NCI-H1048 (cell line): ENCODE measurements around the gene CNTNAP2.

ENCODE experiments used
- DNase-seq: peaks from one replicate; lab custom pipeline; 2025; lab: John Stamatoyannopoulos, UW

CNTNAP2 gene

DNA sequence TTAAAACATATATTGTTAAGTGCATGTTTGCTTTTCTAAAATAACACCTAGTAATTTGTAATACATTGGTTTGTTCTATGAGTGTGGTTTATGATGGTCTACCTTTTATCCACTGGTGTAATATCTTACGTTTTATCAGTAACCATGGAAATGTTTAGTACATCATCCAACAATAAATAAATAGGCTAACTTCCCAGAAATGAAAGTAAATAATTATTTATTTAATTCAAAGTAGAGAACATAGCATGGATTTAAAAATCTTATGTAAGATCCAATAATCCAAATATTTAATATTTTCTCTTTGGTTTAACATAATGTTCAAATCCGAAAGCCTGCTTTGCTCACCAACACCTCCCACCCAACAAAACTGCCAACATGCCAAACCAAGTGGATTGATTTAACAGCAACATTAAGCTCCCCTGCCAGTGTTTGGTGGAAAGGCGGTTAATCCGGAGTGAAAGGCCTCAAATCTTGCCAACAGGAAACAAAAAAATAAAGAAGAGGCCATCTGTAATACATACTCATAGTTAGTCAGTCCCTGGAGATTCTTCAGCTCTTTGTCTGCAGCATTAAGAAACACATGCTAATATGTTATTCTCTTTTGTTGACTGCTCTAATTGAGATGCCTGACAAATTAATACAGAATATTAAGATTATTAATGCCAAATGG, 897.8 kb downstream of the CNTNAP2 start:
- no peak for DNase-seq

DNA sequence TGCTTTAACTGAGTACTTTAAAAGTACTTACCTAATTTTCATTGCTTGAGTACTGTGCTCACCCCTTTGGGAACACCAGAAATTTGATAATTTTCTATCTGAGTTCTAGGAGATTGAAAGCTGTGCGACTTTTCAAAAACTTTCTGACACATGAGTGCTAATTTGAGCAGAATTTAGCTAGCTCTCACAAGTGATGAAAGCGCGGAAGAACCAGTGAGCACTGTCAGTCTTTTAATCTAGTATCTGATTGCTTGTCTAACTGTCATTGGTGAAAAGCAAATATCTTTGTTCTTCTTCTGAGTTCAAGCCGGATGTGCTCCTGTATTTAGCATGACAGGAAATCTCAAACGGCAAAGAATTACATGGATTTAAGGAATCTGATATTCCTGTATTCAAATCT, 899.4 kb downstream of the CNTNAP2 start:
- DNase-seq = no peak

- no peak for DNase-seq
Measured at GRCh38 chr7:147022056-147022455, 905.5 kb downstream of the CNTNAP2 start.

DNA sequence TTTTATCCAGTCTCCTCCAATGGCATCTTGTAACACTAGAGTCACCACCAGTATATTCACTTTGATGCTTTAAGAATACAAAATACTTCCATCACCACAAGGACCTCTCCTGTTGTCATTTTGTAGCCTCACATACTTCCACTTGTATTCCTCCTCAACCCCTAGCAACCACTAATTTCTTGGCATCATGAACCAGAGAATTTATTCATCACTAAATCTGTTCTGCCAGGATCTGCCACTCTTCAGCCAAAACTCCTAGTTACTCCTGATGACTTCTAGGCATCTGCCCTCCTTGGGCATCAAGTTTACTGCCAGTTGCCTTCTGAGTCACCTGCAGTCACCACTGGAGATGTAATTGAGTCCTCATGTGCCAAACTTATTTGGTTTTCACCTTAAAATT, 906.8 kb downstream of the CNTNAP2 start:
- DNase-seq = no peak

- DNase-seq = no peak
Measured at GRCh38 chr7:147029953-147030352, 913.4 kb downstream of the CNTNAP2 start.

- DNase-seq = no peak
Measured at GRCh38 chr7:147033641-147034040, 917.0 kb downstream of the CNTNAP2 start.

DNA sequence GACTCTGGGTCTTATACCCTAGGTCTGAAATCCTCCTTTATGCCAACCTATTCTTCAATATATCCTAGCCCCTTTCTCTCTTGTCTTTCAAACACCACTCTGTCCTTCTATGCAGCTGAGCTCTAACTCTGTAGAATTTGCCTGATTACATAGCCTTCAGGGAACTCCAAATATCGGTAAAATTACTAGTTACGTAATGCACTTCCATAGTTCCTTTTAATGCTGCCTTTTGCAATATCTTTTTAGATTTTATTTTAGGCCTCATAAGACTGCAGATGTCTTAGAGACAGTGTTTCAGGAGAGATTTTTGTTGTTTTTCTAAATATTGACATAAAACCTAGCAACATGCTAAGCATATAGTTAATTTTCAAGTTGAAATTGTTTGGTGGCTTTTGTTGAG, 924.8 kb downstream of the CNTNAP2 start:
- no peak for DNase-seq

DNA sequence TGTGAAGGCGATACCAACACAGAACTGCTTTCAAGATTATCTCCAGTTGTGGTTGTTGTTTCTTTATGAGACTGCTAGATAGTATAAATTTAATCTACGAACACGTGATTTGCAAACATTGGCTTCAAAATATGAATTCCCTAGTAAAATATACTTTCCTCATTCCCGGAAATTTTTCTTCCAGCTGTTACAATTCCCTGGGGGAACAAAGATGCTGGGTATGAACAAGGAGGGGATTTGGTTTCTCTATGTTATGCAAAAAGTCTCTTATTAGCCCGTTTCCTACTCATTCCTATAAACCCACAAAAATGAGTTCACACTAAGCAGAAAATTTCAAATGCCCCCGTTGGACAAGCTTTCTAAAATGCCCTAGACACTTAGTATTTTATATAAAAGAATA, 928.3 kb downstream of the CNTNAP2 start:
- DNase-seq = no peak

DNA sequence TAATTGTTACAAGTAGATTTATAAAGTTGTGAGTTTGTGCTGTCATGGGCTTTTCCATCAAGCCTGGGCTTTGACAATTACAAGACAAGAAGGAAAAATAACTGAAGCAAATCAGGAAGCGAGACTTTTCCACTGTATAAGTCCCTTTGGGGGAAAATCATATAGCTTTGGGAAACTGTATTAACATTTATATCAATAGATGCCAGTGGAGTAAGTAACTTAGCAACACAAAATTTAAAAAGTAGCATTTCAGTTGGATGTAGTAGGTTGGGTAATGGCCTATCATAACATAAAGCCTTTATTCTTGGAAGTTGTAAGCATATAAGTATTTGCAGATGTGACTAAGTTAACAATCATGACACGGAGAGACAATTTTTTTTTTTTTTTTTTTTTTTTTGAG, 931.1 kb downstream of the CNTNAP2 start:
- DNase-seq = no peak

GRCh38 chr7:147048864-147049263, 932.3 kb downstream of the CNTNAP2 start:
- no peak for DNase-seq

GRCh38 chr7:147052818-147053217, 936.2 kb downstream of the CNTNAP2 start:
- no peak for DNase-seq

GRCh38 chr7:147053746-147054145, 937.1 kb downstream of the CNTNAP2 start:
- no peak for DNase-seq

- no peak for DNase-seq
Measured at GRCh38 chr7:147060070-147060469, 943.5 kb downstream of the CNTNAP2 start.

- no peak for DNase-seq
Measured at GRCh38 chr7:147062897-147063296, 946.3 kb downstream of the CNTNAP2 start.

- DNase-seq = no peak
Measured at GRCh38 chr7:147068842-147069241, 952.2 kb downstream of the CNTNAP2 start.

DNA sequence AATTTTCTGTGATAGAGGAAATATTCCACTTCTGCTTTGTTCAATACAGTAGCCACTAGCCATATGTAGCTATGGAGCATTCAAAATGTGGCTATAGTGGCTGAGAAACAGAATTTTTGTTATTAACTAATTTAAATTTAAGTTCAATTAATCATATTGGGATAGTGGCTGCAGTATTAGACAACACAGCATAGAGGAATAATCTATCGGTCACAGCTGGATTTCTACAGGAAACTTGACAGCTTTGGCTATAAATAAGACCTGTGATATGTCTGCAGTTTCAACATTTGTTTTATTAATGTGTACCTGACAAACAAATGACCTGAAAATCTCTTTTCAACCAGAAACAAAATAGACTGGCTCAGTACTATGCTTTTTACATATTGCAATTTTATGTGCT, 953.2 kb downstream of the CNTNAP2 start:
- no peak for DNase-seq

DNA sequence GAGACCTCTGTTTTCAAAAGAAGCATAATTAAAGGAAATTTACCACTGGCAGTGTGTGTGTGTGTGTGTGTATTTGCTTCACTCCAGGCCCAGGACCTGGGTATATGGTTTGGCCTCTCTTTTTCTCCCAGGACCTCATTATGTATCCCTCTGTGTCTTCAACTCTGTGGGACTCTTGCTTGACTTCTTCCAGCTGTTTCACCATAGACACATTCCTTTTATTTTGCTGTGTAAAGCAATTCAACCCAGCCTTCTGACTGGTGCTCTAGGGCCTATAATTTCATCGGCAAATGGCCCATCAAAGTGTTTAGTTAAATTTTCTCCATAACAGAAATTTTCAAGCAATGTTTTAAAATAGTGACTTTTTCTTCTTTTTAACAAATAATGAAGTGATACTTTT, 954.3 kb downstream of the CNTNAP2 start:
- no peak for DNase-seq

DNA sequence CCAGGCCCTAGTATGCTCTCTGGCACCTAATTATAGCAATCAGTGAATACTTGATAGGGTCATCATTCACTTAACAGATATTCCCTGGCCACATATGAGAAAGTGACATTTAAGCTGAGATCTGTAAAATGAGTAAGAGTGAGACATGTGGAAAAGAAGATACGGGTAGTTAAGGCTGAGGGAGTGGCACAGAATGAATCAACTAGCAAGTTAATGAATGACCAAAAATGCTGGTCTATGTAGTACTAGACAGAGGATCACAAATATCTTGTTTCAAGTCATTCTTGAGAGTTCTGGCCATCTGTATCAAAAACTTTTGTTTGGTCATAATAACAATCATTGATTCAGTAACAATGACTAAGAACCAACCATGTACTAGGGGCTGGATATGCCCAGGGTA, 954.9 kb downstream of the CNTNAP2 start:
- no peak for DNase-seq

GRCh38 chr7:147078312-147078711, 961.7 kb downstream of the CNTNAP2 start:
- no peak for DNase-seq

DNA sequence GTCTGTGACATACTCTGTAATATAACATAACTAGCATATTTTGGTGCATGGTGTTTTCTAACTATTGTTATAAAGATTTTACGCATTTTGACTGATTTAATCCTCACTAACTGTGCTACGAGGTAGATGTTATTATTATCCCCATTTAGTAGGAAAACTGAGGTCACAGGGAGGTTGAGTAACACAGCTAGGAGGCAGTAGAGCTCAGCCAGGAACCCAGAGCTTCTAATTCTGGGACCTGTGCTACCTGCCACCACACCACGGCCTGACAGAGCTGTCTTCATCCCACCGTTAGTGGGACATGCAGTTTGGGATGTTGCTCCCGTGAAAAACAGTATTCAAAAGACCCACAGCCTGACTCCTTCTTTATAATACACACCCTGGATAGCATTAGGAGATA, 962.5 kb downstream of the CNTNAP2 start:
- DNase-seq = no peak

DNA sequence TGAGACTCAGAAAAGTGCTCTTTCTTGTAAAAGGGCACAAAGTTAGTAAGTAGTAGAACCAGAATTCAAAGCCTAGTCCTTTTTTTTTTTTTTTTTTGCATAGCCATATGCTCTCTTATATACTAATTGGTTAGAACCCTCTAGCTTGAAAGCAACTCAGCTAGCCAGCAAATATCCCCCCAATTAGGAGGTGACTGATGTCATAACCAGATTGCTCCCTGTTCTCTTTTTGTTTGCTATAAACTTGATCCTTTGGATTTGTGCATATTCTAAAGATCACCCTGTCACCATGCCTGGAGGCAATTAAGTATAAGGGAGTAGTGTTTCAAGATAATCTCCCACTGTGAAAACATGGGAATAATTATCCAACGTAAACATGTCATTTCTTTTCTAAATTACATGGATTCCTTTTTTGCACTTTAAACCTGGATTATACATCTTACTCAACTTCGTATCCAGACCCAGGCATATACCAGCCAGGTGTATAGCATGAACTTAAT, 963.4 kb downstream of the CNTNAP2 start:
- no peak for DNase-seq

GRCh38 chr7:147081117-147081516, 964.5 kb downstream of the CNTNAP2 start:
- no peak for DNase-seq

DNA sequence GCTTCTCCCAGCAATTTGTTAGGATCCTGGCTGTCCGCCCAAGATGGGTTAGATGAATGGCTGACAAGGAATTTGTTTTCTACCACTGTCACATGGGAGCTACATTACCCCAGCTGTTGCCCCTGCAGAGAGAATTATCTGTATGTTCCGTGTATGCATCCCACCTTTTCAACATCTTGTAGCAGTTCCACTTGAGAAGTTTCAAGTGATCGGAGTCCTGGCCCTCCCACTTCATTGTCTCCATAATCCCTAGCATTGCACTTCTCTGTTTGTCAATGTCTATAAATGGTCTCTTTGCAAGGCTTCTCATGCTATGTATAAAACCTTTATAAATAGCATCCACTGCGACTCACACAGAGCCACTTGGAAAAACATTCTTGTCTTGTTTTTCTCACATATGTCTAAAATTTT, 972.5 kb downstream of the CNTNAP2 start:
- DNase-seq = no peak

- DNase-seq = no peak
Measured at GRCh38 chr7:147089608-147090007, 973.0 kb downstream of the CNTNAP2 start.
